GM06990 (cell line): ENCODE data around the gene ATP2C1.

Source experiments
- DNase-seq: peaks from one replicate; pipeline ENCODE4 v3.0.0-alpha.2; 2011; ENCODE audit not compliant: insufficient read length; ENCODE audit errors: extremely low read depth
- H3K27me3 ChIP-seq: replicated peaks from 2 replicates; pipeline ENCODE4 v1.6.0; 2011; ENCODE audit warnings: low read length; ENCODE audit not compliant: control insufficient read depth, insufficient read depth
- H3K36me3 ChIP-seq: 2 replicates; pipeline ENCODE4 v1.5.1; 2011; ENCODE audit warnings: low read length; ENCODE audit not compliant: control insufficient read depth, insufficient read depth
- H3K4me3 ChIP-seq: replicated peaks from 2 replicates; pipeline ENCODE4 v1.5.1; 2011; ENCODE audit warnings: low read depth, mild to moderate bottlenecking, control low read depth, low read length
- CTCF ChIP-seq: IDR thresholded peaks from 2 replicates; pipeline ENCODE4 v1.5.1; 2011; ENCODE audit warnings: low read length, control low read depth, mild to moderate bottlenecking, inconsistent platforms; ENCODE audit not compliant: insufficient read depth, poor library complexity, severe bottlenecking

ATP2C1 gene

GRCh38 chr3:130956281-130956680 lies 62.4 kb downstream of the ATP2C1 start:
- Histone ChIP-seq H3K27me3 (no peaks in the 10 kb centered on the region), H3K36me3 (peaks cover 5% of the 10 kb centered on the region), H3K4me3 (no peak overlapping the region)
- TF ChIP-seq CTCF: no peak
- DNase-seq: no peak

GRCh38 chr3:130956721-130957120 lies 62.8 kb downstream of the ATP2C1 start:
- no peaks in the 10 kb centered on the region for H3K27me3 ChIP-seq
- no peak overlapping the region for H3K4me3 ChIP-seq
- no peak for DNase-seq
- TF ChIP-seq CTCF: no peak
- H3K36me3 ChIP-seq: peaks cover 5% of the 10 kb centered on the region

- no peak for TF ChIP-seq CTCF
- Histone ChIP-seq H3K4me3 (no peak overlapping the region), H3K36me3 (peaks cover 3% of the 10 kb centered on the region), H3K27me3 (no peaks in the 10 kb centered on the region)
- DNase-seq: no peak
Measured at GRCh38 chr3:130960139-130960795, 66.4 kb downstream of the ATP2C1 start.

- Histone ChIP-seq H3K4me3 (no peak overlapping the region), H3K27me3 (no peaks in the 10 kb centered on the region), H3K36me3 (peaks cover 3% of the 10 kb centered on the region)
- TF ChIP-seq CTCF: no peak
- no peak for DNase-seq
Measured at GRCh38 chr3:130961458-130961857, 67.6 kb downstream of the ATP2C1 start.

- no peak for TF ChIP-seq CTCF
- H3K36me3 ChIP-seq: peaks cover 3% of the 10 kb centered on the region
- H3K4me3 ChIP-seq: no peak overlapping the region
- H3K27me3 ChIP-seq: no peaks in the 10 kb centered on the region
- DNase-seq: no peak
Measured at GRCh38 chr3:130963444-130963843, 69.6 kb downstream of the ATP2C1 start.

- TF ChIP-seq CTCF: no peak
- no peak overlapping the region for H3K4me3 ChIP-seq
- H3K36me3 ChIP-seq: peaks cover 3% of the 10 kb centered on the region
- H3K27me3 ChIP-seq: no peaks in the 10 kb centered on the region
- no peak for DNase-seq
Measured at GRCh38 chr3:130963878-130964277, 70.0 kb downstream of the ATP2C1 start.
